ENCODE results near the gene SDR42E2.

DNA sequence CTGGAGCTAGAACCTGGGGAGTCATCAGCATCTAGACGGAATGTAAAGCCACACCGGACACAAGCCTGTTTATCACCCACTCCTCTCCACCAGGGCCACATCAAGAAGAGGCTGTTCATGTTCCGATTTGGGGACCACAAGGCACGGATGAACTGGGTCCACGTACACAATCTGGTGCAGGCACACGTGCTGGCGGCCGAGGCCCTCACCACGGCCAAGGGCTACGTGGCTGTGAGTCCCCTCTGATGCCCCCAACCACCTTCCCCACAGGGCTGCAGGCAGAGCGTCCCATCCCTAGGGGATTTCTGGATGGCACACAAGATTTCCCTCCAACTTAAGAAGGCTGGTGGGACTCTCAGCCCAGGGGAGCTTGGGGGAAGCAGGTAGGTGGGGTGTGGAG, 19.1 kb downstream of the SDR42E2 start:
- no peak for TF ChIP-seq CTCF (IDR thresholded peaks at IDR 0.05; ENCODE audit: poor library complexity, severe bottlenecking)
- no peak for TF ChIP-seq REST (IDR thresholded peaks at IDR 0.05; ENCODE audit: borderline replicate concordance)
- no peak for TF ChIP-seq POLR2AphosphoS5 (IDR thresholded peaks at IDR 0.05)
- TF ChIP-seq RAD21 (conservative IDR thresholded peaks at IDR 0.05): no peak
- TF ChIP-seq EP300 (conservative IDR thresholded peaks at IDR 0.05; ENCODE audit: poor library complexity, severe bottlenecking): no peak
- TF ChIP-seq SMC3 (conservative IDR thresholded peaks at IDR 0.05; ENCODE audit: poor library complexity): no peak

All from neural cell (in vitro differentiated cells).